Bronchial epithelial cell (primary cell): Measurements from ENCODE around the gene HPS1. TPM values are rescaled to one million over a fixed set of nuclear protein-coding genes. Genes with fewer than 3 reads are reported as not detected.

Experiments used
- DNase-seq: peaks from one replicate; pipeline ENCODE4 v3.0.0-alpha.2; 2010; ENCODE audit warnings: low read depth
- FAIRE-seq: peaks from 2 replicates; lab custom pipeline; 2011; peaks lifted over from hg19 to GRCh38; lab: Jason Lieb, UNC
- H3K27me3 ChIP-seq: 2 replicates; pipeline ENCODE4 v1.5.1; 2011; ENCODE audit warnings: low read length; ENCODE audit not compliant: control insufficient read depth, insufficient read depth
- H3K36me3 ChIP-seq: 2 replicates; pipeline ENCODE4 v1.5.1; 2011; ENCODE audit warnings: low read length; ENCODE audit not compliant: control insufficient read depth, insufficient read depth
- H3K4me3 ChIP-seq: 2 replicates; pipeline ENCODE4 v1.5.1; 2011; ENCODE audit warnings: mild to moderate bottlenecking, low read depth, low read length, control low read depth
- total RNA-seq: library from RNA; depleted of rRNA; stranded (reverse); fragments of >200 nt; gene quantifications from 2 replicates; pipeline ENCODE4 v1.2.1, GENCODE V29; 2014
- TF ChIP-seq, protein P1 (sequence below): IDR thresholded peaks from 2 replicates; pipeline ENCODE4 v1.5.1; 2011; ENCODE audit warnings: mild to moderate bottlenecking, moderate library complexity, low read length, control low read depth, inconsistent platforms; ENCODE audit not compliant: insufficient read depth, severe bottlenecking

Gene HPS1
- total RNA-seq, 1 donor from 2014 or later: 15.8 TPM

DNA sequence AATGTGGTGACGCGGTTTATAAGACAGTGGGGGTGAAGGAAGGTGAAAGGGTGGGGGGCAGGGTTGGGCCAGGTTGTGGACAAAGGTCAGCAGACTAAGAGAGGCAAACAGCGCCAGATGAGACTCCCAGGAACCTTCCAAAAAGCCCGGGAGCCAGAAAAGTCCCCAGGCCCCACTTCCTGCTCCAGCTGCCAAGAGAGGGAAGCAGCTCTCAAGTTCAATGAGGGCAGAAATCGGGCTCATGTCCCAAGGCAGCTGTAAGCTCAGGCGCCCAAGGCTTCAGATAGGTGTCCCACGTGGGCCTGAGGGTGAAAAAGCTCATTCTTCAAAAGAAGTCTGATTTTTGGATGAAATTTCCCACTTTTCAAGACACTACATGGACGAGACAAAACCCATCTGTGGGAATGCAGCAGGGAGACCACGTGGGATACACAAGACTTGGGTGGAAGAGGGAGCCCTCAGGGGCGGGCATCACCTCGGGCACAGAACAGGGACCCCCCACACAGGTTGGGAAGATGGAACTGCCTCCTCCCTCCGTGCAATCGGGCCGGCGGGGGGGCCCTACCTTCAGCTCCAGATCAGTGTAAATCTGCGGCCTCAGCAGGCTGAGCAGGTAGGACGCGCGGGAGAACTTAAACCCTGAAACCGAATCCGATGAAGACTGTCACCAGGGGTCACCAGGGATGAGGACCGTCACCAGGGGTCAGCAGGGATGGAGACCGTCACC is 39.6 kb downstream of the HPS1 start:
- DNase-seq (no peak), FAIRE-seq (no peak)
- TF ChIP-seq, protein P1, sequence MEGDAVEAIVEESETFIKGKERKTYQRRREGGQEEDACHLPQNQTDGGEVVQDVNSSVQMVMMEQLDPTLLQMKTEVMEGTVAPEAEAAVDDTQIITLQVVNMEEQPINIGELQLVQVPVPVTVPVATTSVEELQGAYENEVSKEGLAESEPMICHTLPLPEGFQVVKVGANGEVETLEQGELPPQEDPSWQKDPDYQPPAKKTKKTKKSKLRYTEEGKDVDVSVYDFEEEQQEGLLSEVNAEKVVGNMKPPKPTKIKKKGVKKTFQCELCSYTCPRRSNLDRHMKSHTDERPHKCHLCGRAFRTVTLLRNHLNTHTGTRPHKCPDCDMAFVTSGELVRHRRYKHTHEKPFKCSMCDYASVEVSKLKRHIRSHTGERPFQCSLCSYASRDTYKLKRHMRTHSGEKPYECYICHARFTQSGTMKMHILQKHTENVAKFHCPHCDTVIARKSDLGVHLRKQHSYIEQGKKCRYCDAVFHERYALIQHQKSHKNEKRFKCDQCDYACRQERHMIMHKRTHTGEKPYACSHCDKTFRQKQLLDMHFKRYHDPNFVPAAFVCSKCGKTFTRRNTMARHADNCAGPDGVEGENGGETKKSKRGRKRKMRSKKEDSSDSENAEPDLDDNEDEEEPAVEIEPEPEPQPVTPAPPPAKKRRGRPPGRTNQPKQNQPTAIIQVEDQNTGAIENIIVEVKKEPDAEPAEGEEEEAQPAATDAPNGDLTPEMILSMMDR: no peak
- Histone ChIP-seq H3K36me3 (no peaks in the 10 kb centered on the region), H3K4me3 (no peak overlapping the region), H3K27me3 (no peaks in the 10 kb centered on the region)

DNA sequence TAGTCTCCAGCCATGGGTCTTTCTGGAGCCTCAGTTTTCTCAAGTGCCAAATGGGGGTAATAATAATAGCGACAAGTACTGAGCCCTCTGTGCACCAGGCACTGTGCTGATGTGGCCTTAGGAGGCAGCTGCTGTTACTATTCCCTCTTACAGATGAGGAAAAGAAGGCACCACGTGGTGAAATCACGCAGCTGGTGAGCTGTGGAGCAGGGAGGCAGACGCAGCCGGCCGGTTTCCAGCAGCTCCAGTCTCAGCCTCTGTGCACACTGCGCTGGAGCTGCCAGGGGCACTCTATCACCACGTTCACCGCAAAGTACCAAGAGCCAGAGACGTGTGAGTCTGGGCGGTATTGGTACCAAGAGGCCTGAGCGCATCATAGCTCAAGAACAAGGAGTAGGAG is 41.3 kb downstream of the HPS1 start:
- TF ChIP-seq, protein P1: no peak
- no peak for FAIRE-seq
- Histone ChIP-seq H3K4me3 (no peak overlapping the region), H3K36me3 (no peaks in the 10 kb centered on the region), H3K27me3 (no peaks in the 10 kb centered on the region)
- no peak for DNase-seq

- no peak for FAIRE-seq
- Histone ChIP-seq H3K4me3 (no peak overlapping the region), H3K27me3 (no peaks in the 10 kb centered on the region), H3K36me3 (no peaks in the 10 kb centered on the region)
- peak; percentile 76 for DNase-seq
- TF ChIP-seq, protein P1: no peak
Measured at GRCh38 chr10:98404571-98405359, 42.0 kb downstream of the HPS1 start.

DNA sequence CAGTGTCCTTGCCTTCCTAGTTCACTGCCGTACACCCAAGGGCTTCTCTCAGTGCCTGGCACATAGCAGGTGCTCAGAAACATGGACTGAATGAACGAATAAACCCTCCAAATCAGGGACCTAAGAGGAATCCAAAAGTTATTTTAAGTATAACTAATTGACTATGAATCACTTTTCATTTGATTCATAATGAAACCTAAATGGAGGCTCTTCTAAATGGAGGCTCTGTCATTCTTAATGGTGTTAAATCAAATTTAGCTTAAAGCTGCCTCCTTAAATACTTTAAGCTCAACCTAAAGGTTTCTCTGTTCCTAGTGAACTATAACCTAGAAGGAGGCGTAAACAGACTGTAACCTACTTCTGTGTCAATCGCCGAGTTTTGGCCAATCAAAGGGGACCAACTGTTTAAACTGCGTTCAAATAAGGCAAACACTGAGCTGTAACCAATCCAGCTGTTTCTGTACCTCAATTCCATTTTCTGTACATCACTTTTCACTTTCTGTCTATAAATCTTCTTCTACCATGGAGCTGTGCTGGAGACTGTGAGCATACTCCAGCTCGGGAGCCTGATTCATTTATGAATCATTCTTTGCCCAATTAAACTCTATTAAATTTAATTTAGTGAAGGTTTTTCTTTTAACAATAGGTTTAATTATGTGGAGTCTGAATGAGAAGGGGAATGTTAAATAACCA is 42.8 kb downstream of the HPS1 start:
- Histone ChIP-seq H3K36me3 (no peaks in the 10 kb centered on the region), H3K4me3 (no peak overlapping the region)
- DNase-seq: peak; percentile 55

GRCh38 chr10:98402931-98403718 is 43.6 kb downstream of the HPS1 start:
- TF ChIP-seq, protein P1: no peak
- H3K4me3 ChIP-seq: no peak overlapping the region
- H3K27me3 ChIP-seq: no peaks in the 10 kb centered on the region
- no peaks in the 10 kb centered on the region for H3K36me3 ChIP-seq
- FAIRE-seq (no peak), DNase-seq (no peak)

More for the DNA sequence above, 42.8 kb downstream of the HPS1 start:
- TF ChIP-seq, protein P1: no peak
- no peaks in the 10 kb centered on the region for H3K27me3 ChIP-seq
- FAIRE-seq: no peak
